Measurements from ENCODE around the gene RAB15.

Gene RAB15

GRCh38 chr14:64971491-64971942, 619 bp downstream of the RAB15 start:
- no peak for TF ChIP-seq CTCF (IDR thresholded peaks at IDR 0.05; ENCODE audit: low read depth, low read length)
- H3K4me3 ChIP-seq (ENCODE audit: low read depth, low read length), result peak overlapping the region; percentile 52
- no peaks in the 10 kb centered on the region; the same call in 1 of the 2 replicates for H3K27me3 ChIP-seq
- DNase-seq, result no peak
- H3K9me3 ChIP-seq, result no peaks in the 10 kb centered on the region
- H3K4me1 ChIP-seq, result no peaks in the 10 kb centered on the region
- no peaks in the 10 kb centered on the region for H3K36me3 ChIP-seq

- Histone ChIP-seq H3K27me3 (no peaks in the 10 kb centered on the region; the same call in 1 of the 2 replicates), H3K4me1 (no peaks in the 10 kb centered on the region), H3K9me3 (no peaks in the 10 kb centered on the region), H3K4me3 (ENCODE audit: low read depth, low read length) (no peak overlapping the region; the same call in 1 of the 2 replicates), H3K36me3 (no peaks in the 10 kb centered on the region)
- TF ChIP-seq CTCF (IDR thresholded peaks at IDR 0.05; ENCODE audit: low read depth, low read length), result no peak
- no peak for DNase-seq
Observed at GRCh38 chr14:64970776-64971477, 1.2 kb downstream of the RAB15 start.

GRCh38 chr14:64970041-64970440, 2.1 kb downstream of the RAB15 start:
- H3K36me3 ChIP-seq, result no peaks in the 10 kb centered on the region
- no peak overlapping the region for H3K4me3 ChIP-seq (ENCODE audit: low read depth, low read length)
- no peak for TF ChIP-seq CTCF (IDR thresholded peaks at IDR 0.05; ENCODE audit: low read depth, low read length)
- no peaks in the 10 kb centered on the region for H3K9me3 ChIP-seq
- DNase-seq, result no peak
- H3K27me3 ChIP-seq, result no peaks in the 10 kb centered on the region; the same call in 1 of the 2 replicates
- H3K4me1 ChIP-seq, result no peaks in the 10 kb centered on the region

GRCh38 chr14:64968651-64969050, 3.5 kb downstream of the RAB15 start:
- TF ChIP-seq CTCF (IDR thresholded peaks at IDR 0.05; ENCODE audit: low read depth, low read length), result no peak
- DNase-seq, result no peak
- H3K4me3 ChIP-seq (ENCODE audit: low read depth, low read length), result no peak overlapping the region
- H3K27me3 ChIP-seq, result no peaks in the 10 kb centered on the region; the same call in 1 of the 2 replicates
- no peaks in the 10 kb centered on the region for H3K9me3 ChIP-seq
- H3K36me3 ChIP-seq, result no peaks in the 10 kb centered on the region
- no peaks in the 10 kb centered on the region for H3K4me1 ChIP-seq

GRCh38 chr14:64968167-64968566, 4.0 kb downstream of the RAB15 start:
- no peak for DNase-seq
- TF ChIP-seq CTCF (IDR thresholded peaks at IDR 0.05; ENCODE audit: low read depth, low read length), result no peak
- Histone ChIP-seq H3K4me1 (no peaks in the 10 kb centered on the region), H3K36me3 (no peaks in the 10 kb centered on the region), H3K27me3 (no peaks in the 10 kb centered on the region; the same call in 1 of the 2 replicates), H3K4me3 (ENCODE audit: low read depth, low read length) (no peak overlapping the region), H3K9me3 (no peaks in the 10 kb centered on the region)

- no peak for DNase-seq
- Histone ChIP-seq H3K36me3 (no peaks in the 10 kb centered on the region), H3K9me3 (no peaks in the 10 kb centered on the region), H3K27me3 (no peaks in the 10 kb centered on the region), H3K4me1 (no peaks in the 10 kb centered on the region), H3K4me3 (ENCODE audit: low read depth, low read length) (no peak overlapping the region)
- no peak for TF ChIP-seq CTCF (IDR thresholded peaks at IDR 0.05; ENCODE audit: low read depth, low read length)
Observed at GRCh38 chr14:64966976-64967375, 5.2 kb downstream of the RAB15 start.

Data from BE2C (cell line).